ENCODE data around the gene PRRX1. TPM values are rescaled to one million over a fixed set of nuclear protein-coding genes. Genes with fewer than 3 reads are reported as not detected.

The PRRX1 gene
- total RNA-seq, 1 donor from 2014 or later, result 358 TPM

GRCh38 chr1:170727963-170728362, 64.0 kb downstream of the PRRX1 start:
- no peaks in the 10 kb centered on the region for H3K9me3 Mint-ChIP-seq (ENCODE audit: unreplicated experiment)
- TF ChIP-seq CTCF (IDR thresholded peaks at IDR 0.05), result no peak
- no peak overlapping the region for H3K4me3 Mint-ChIP-seq (ENCODE audit: unreplicated experiment)
- H3K4me1 Mint-ChIP-seq (ENCODE audit: unreplicated experiment), result peaks cover 12% of the 10 kb centered on the region
- peaks cover 79% of the 10 kb centered on the region for H3K36me3 Mint-ChIP-seq (ENCODE audit: unreplicated experiment)
- DNase-seq (ENCODE audit: extremely low spot score, unreplicated experiment), result no peak
- H3K27me3 Mint-ChIP-seq (ENCODE audit: unreplicated experiment), result no peaks in the 10 kb centered on the region
- peak overlapping the region; percentile 20 for H3K27ac Mint-ChIP-seq (ENCODE audit: unreplicated experiment)

GRCh38 chr1:170729225-170730002, 65.5 kb downstream of the PRRX1 start:
- peaks cover 80% of the 10 kb centered on the region for H3K36me3 Mint-ChIP-seq (ENCODE audit: unreplicated experiment)
- H3K4me1 Mint-ChIP-seq (ENCODE audit: unreplicated experiment), result peaks cover 19% of the 10 kb centered on the region
- no peak overlapping the region for H3K4me3 Mint-ChIP-seq (ENCODE audit: unreplicated experiment)
- no peaks in the 10 kb centered on the region for H3K27me3 Mint-ChIP-seq (ENCODE audit: unreplicated experiment)
- DNase-seq (ENCODE audit: extremely low spot score, unreplicated experiment), result no peak
- TF ChIP-seq CTCF (IDR thresholded peaks at IDR 0.05), result no peak
- no peaks in the 10 kb centered on the region for H3K9me3 Mint-ChIP-seq (ENCODE audit: unreplicated experiment)
- H3K27ac Mint-ChIP-seq (ENCODE audit: unreplicated experiment), result peak overlapping the region; percentile 31

GRCh38 chr1:170730014-170730413, 66.1 kb downstream of the PRRX1 start:
- no peaks in the 10 kb centered on the region for H3K9me3 Mint-ChIP-seq (ENCODE audit: unreplicated experiment)
- peaks cover 77% of the 10 kb centered on the region for H3K36me3 Mint-ChIP-seq (ENCODE audit: unreplicated experiment)
- TF ChIP-seq CTCF (IDR thresholded peaks at IDR 0.05), result no peak

GRCh38 chr1:170730438-170730837, 66.5 kb downstream of the PRRX1 start:
- TF ChIP-seq CTCF (IDR thresholded peaks at IDR 0.05), result no peak
- Mint-ChIP-seq H3K4me1 (ENCODE audit: unreplicated experiment) (peaks cover 28% of the 10 kb centered on the region), H3K4me3 (ENCODE audit: unreplicated experiment) (no peak overlapping the region), H3K27ac (ENCODE audit: unreplicated experiment) (no peak overlapping the region), H3K27me3 (ENCODE audit: unreplicated experiment) (no peaks in the 10 kb centered on the region), H3K9me3 (ENCODE audit: unreplicated experiment) (no peaks in the 10 kb centered on the region), H3K36me3 (ENCODE audit: unreplicated experiment) (peaks cover 78% of the 10 kb centered on the region)
- no peak for DNase-seq (ENCODE audit: extremely low spot score, unreplicated experiment)

More at GRCh38 chr1:170730014-170730413, 66.1 kb downstream of the PRRX1 start:
- Mint-ChIP-seq H3K4me1 (ENCODE audit: unreplicated experiment) (peaks cover 25% of the 10 kb centered on the region), H3K27me3 (ENCODE audit: unreplicated experiment) (no peaks in the 10 kb centered on the region), H3K27ac (ENCODE audit: unreplicated experiment) (no peak overlapping the region), H3K4me3 (ENCODE audit: unreplicated experiment) (no peak overlapping the region)
- no peak for DNase-seq (ENCODE audit: extremely low spot score, unreplicated experiment)

GRCh38 chr1:170731566-170732251, 67.8 kb downstream of the PRRX1 start:
- Mint-ChIP-seq H3K36me3 (ENCODE audit: unreplicated experiment) (peaks cover 78% of the 10 kb centered on the region), H3K4me1 (ENCODE audit: unreplicated experiment) (peaks cover 35% of the 10 kb centered on the region), H3K9me3 (ENCODE audit: unreplicated experiment) (no peaks in the 10 kb centered on the region), H3K27ac (ENCODE audit: unreplicated experiment) (peak overlapping the region; percentile 17), H3K27me3 (ENCODE audit: unreplicated experiment) (no peaks in the 10 kb centered on the region), H3K4me3 (ENCODE audit: unreplicated experiment) (no peak overlapping the region)
- no peak for DNase-seq (ENCODE audit: extremely low spot score, unreplicated experiment)
- TF ChIP-seq CTCF (IDR thresholded peaks at IDR 0.05), result no peak
